Panc1 (cell line): ENCODE results near the gene NOTUM. TPM values are rescaled to one million over a fixed set of nuclear protein-coding genes. Genes with fewer than 3 reads are reported as not detected.

ENCODE experiments used
- ATAC-seq: fragments of 200-7000 bp; cut with Tn5 transposase; 2 replicates; pipeline ENCODE4 v1.9.1; 2020; ENCODE audit warnings: mild to moderate bottlenecking, moderate library complexity
- BruUV-seq: library from RNA; stranded (reverse); fragments of 400-500 nt; replicated peaks from 2 replicates; lab custom pipeline; 2021; lab: Mats Ljungman, UMichigan
- CTCF ChIA-PET: fragments of 300-600 bp; sonication (Branson Sonifier 250); formaldehyde crosslinking; loops from one replicate; lab custom pipeline; 2022; ENCODE audit warnings: antibody characterized with exemption; lab: Charles Lee
- POLR2A ChIA-PET: fragments of 300-600 bp; sonication (Branson Sonifier 250); formaldehyde crosslinking; loops from one replicate; lab custom pipeline; 2022; ENCODE audit warnings: antibody characterized with exemption; lab: Charles Lee
- DNase-seq: peaks from one replicate; pipeline ENCODE4 v3.0.0-alpha.2; 2010; ENCODE audit warnings: low read depth, low spot score
- H3K27ac ChIP-seq: 2 replicates; pipeline ENCODE4 v1.5.1; 2011; ENCODE audit warnings: mild to moderate bottlenecking, low read length, inconsistent platforms
- H3K27me3 ChIP-seq: fragments of 200-500 bp; sonication (Bioruptor generic); 2 replicates; pipeline ENCODE4 v1.6.0; 2014; ENCODE audit warnings: low read length, inconsistent platforms; ENCODE audit not compliant: control insufficient read depth, insufficient read depth
- H3K36me3 ChIP-seq: fragments of 200-500 bp; sonication (Bioruptor generic); 2 replicates; pipeline ENCODE4 v1.5.1; 2014; ENCODE audit warnings: inconsistent platforms, mild to moderate bottlenecking, low read length, moderate library complexity; ENCODE audit not compliant: control insufficient read depth, insufficient read depth
- H3K4me1 ChIP-seq: 2 replicates; pipeline ENCODE4 v1.5.1; 2011; ENCODE audit warnings: inconsistent platforms, mild to moderate bottlenecking, low read length, moderate library complexity; ENCODE audit not compliant: control insufficient read depth, insufficient read depth
- H3K4me3 ChIP-seq, 2 experiments: 2 replicates each; pipeline ENCODE4 v1.5.1; 2011 to 2012; ENCODE audit warnings: low read depth in 2 of 2, low read length in 2 of 2, mild to moderate bottlenecking in 2 of 2, inconsistent platforms in 1 of 2, moderate library complexity in 1 of 2
- H3K9me3 ChIP-seq: fragments of 200-500 bp; sonication (Bioruptor generic); 2 replicates; pipeline ENCODE4 v1.5.1; 2014; ENCODE audit warnings: low read depth, mild to moderate bottlenecking, inconsistent platforms, low read length, moderate library complexity; ENCODE audit not compliant: control insufficient read depth, insufficient read depth
- CTCF ChIP-seq: fragments of 450-650 bp; IDR thresholded peaks from 2 replicates; pipeline ENCODE4 v1.5.1; 2017; ENCODE audit warnings: mild to moderate bottlenecking
- POLR2AphosphoS5 ChIP-seq: IDR thresholded peaks from 2 replicates; pipeline ENCODE4 v1.6.1; 2012; ENCODE audit warnings: mild to moderate bottlenecking, low read depth, low read length, moderate library complexity
- REST ChIP-seq, 2 experiments: IDR thresholded peaks; 2 replicates each; pipeline ENCODE4 v1.6.1; 2011 to 2012; ENCODE audit warnings: low read depth in 2 of 2, control low read depth in 1 of 2, low read length in 1 of 2, mild to moderate bottlenecking in 1 of 2, moderate library complexity in 1 of 2; ENCODE audit not compliant: insufficient read depth in 1 of 2
- SIN3A ChIP-seq: IDR thresholded peaks from 2 replicates; pipeline ENCODE4 v1.6.1; 2012; ENCODE audit warnings: low read depth, mild to moderate bottlenecking, low read length, moderate library complexity, borderline replicate concordance; ENCODE audit not compliant: insufficient read depth
- in situ Hi-C: cut with HindIII; loops from 2 replicates; pipeline ENCODE4 v1.10.0; 2016; ENCODE audit warnings: low sequenced_read_pairs, low pct_unique_long_range_greater_than_20kb
- intact Hi-C: fragments of 100-400 bp; cut with micrococcal nuclease; formaldehyde crosslinking; loops from one replicate; pipeline ENCODE4 v1.10.0; 2022; ENCODE audit not compliant: unreplicated experiment
- total RNA-seq: library from RNA; stranded (reverse); gene quantifications from one replicate; pipeline ENCODE4 v1.2.1, GENCODE V29; 2021; ENCODE audit not compliant: unreplicated experiment

NOTUM gene
- total RNA-seq, 1 experiment from 2014 or later, result 2.0 TPM

- Histone ChIP-seq H3K4me1 (peaks cover 38% of the 10 kb centered on the region), H3K27ac (no peak overlapping the region), H3K27me3 (no peaks in the 10 kb centered on the region), H3K4me3 (no peak overlapping the region), H3K9me3 (no peaks in the 10 kb centered on the region), H3K36me3 (peaks cover 1% of the 10 kb centered on the region; the same call in 1 of the 2 replicates)
- ChIA-PET CTCF (no interaction called here), POLR2A (interaction anchor here (0.5 kb wide), 1 partner anchor 211 kb away, joined by 3 read pairs; no protein-coding TSS in a partner anchor)
- TF ChIP-seq POLR2AphosphoS5 (no peak; the same call in 1 of the 2 replicates), SIN3A (0 out of 2 replicates have a peak, but pooled peaks have one; percentile 53)
- BruUV-seq, result no TSS peak
- in situ Hi-C loops, result no loop called here
- DNase-seq (no peak), ATAC-seq (no peak)
- intact Hi-C loops, result no loop called here
Measured at GRCh38 chr17:81931557-81932332, 29.2 kb downstream of the NOTUM start.

- H3K27me3 ChIP-seq, result no peaks in the 10 kb centered on the region
- ChIA-PET CTCF (no interaction called here), POLR2A (no interaction called here)
- no peaks in the 10 kb centered on the region; the same call in 1 of the 2 replicates for H3K36me3 ChIP-seq
- peaks cover 38% of the 10 kb centered on the region for H3K4me1 ChIP-seq
- no peak for DNase-seq
- H3K4me3 ChIP-seq, result no peak overlapping the region
- no peak overlapping the region for H3K27ac ChIP-seq
- in situ Hi-C loops, result no loop called here
- intact Hi-C loops, result no loop called here
- ATAC-seq, result no peak
- BruUV-seq, result no TSS peak
- no peaks in the 10 kb centered on the region for H3K9me3 ChIP-seq
- TF ChIP-seq POLR2AphosphoS5 (no peak), REST (IDR thresholded peaks at IDR 0.05; ENCODE audit: insufficient read depth in 1 of 2, low read depth in 2 of 2, low read length in 1 of 2) (no peak), CTCF (no peak)
Measured at GRCh38 chr17:81931189-81931556, 29.8 kb downstream of the NOTUM start.
